Rectal smooth muscle tissue (tissue), 1 donor: ENCODE results near the gene VGF.
"Not testable (repeated sequence)": the region's sequence is repeated elsewhere in the genome, so short reads cannot be mapped to it uniquely, and the experiment has no call there.

Experiments
- H3K27ac ChIP-seq: one replicate; pipeline ENCODE4 v1.7.0; 2013; ENCODE audit warnings: low read depth, low read length, inconsistent platforms
- H3K27me3 ChIP-seq: one replicate; pipeline ENCODE4 v1.7.0; 2013; ENCODE audit warnings: low read length; ENCODE audit not compliant: control insufficient read depth, insufficient read depth
- H3K36me3 ChIP-seq: one replicate; pipeline ENCODE4 v1.7.0; 2013; ENCODE audit warnings: low read length; ENCODE audit not compliant: control insufficient read depth, insufficient read depth
- H3K4me1 ChIP-seq: one replicate; pipeline ENCODE4 v1.7.0; 2013; ENCODE audit warnings: low read length; ENCODE audit not compliant: control insufficient read depth, insufficient read depth
- H3K4me3 ChIP-seq: one replicate; pipeline ENCODE4 v1.7.0; 2013; ENCODE audit warnings: low read length
- H3K9ac ChIP-seq: one replicate; pipeline ENCODE4 v1.7.0; 2013; ENCODE audit warnings: low read length

VGF gene

GRCh38 chr7:101200862-101201599, 35.7 kb upstream of the VGF start, which contains the start of gene MOGAT3:
Gene MOGAT3, minus strand, starts transcription at chr7:101201036. Its CDS starts 182 bp downstream, at chr7:101200854.
- Histone ChIP-seq H3K36me3 (no peaks in the 10 kb centered on the region), H3K9ac (no peak within 1 kb of the TSS), H3K27ac (no peak within 1 kb of the TSS), H3K4me1 (no peaks in the 10 kb centered on the region), H3K27me3 (peaks cover 8% of the 10 kb centered on the region), H3K4me3 (peak within 1 kb of the TSS; percentile 48)

DNA sequence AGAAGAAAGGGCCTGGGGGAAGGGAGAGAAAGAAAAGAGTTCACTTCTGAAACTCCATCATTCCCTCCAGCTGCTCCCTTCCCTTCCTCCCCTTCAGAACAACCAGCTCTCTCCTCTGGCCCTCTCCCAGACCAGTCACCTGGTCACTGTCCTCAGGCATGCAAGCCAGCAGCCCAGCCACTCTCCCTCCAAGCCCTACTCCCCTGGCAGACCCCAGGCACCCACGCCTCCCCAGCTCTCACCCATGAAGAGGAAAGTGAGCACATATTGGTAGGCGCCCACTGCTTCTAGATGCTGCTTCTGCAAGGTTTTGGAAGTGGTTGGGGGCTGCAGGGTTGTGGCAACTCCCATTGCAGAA, 35.1 kb upstream of the VGF start:
- Histone ChIP-seq H3K9ac (no peak overlapping the region), H3K27me3 (peaks cover 8% of the 10 kb centered on the region), H3K36me3 (no peaks in the 10 kb centered on the region), H3K4me3 (peak overlapping the region; percentile 48), H3K27ac (no peak overlapping the region), H3K4me1 (no peaks in the 10 kb centered on the region)

- not testable (repeated sequence) for H3K36me3 ChIP-seq, H3K9ac ChIP-seq, H3K4me3 ChIP-seq, H3K4me1 ChIP-seq, H3K27me3 ChIP-seq, H3K27ac ChIP-seq
These were observed 34.2 kb upstream of the VGF start for GRCh38 chr7:101199522-101199921.

DNA sequence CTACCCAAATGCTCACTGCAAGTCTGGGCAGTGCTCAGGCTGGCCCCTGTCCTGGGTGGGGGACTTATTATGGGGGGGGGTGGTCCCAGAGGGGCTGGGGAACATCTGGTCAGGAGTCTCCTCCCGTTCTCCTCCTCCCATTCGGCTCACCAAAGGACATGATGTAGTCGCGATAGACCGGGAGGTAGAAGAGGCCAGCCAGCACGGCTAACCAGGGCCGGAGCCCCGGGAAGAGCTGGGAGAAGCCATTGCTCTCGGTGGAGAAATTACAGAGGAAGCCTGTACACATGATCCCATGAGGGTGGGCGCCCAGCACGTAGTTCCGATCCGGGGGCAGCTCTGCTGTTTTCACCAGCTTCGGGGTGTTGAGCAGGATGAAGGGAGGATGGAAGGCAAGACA, 33.1 kb upstream of the VGF start:
- Histone ChIP-seq H3K27me3 (peaks cover 8% of the 10 kb centered on the region), H3K27ac (no peak overlapping the region), H3K4me3 (no peak overlapping the region), H3K4me1 (no peaks in the 10 kb centered on the region), H3K36me3 (no peaks in the 10 kb centered on the region), H3K9ac (no peak overlapping the region)

DNA sequence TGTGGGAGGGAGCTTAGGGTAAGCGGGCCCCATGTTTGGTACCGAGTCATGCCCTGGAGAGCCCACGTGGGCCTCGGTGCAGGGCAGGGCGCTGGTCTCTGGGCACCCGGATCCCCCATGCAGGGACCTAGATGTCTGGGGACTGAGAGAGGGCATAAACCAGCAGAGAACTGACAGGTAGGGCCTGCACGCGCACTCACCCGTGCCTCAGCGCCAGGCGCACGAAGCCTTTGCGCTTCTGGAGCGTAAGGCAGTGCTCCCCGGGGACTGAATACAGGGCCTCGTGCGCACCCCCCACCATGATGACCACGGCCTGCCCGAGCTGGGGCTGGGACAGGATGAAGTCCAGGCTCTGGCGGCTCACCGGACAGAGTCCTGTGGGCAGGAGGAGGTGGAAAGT, 32.6 kb upstream of the VGF start:
- Histone ChIP-seq H3K27me3 (peaks cover 8% of the 10 kb centered on the region), H3K4me3 (no peak overlapping the region), H3K36me3 (no peaks in the 10 kb centered on the region), H3K9ac (no peak overlapping the region), H3K27ac (no peak overlapping the region), H3K4me1 (no peaks in the 10 kb centered on the region)

DNA sequence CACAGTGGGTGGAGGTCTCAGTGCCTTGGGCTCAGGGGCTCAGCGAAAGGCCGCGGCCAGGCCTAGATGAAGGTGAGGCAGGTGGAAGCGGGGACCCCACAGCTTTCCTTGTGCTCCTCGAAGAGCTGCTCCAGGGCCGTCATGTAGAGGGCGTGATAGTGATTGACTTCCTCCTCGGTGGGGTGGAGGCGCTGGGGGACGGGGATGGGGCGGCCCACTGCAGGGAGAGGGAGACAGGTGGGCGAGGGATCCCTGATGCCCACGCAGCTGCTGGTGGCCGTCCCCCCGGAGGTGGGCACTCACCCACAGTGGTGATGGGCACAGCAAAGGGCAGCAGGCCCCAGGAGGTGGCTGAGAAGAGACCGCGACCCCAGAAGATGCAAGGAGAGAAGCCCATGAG, 30.5 kb upstream of the VGF start:
- Histone ChIP-seq H3K9ac (no peak overlapping the region), H3K4me1 (no peaks in the 10 kb centered on the region), H3K36me3 (no peaks in the 10 kb centered on the region), H3K4me3 (no peak overlapping the region), H3K27me3 (peaks cover 6% of the 10 kb centered on the region), H3K27ac (no peak overlapping the region)

DNA sequence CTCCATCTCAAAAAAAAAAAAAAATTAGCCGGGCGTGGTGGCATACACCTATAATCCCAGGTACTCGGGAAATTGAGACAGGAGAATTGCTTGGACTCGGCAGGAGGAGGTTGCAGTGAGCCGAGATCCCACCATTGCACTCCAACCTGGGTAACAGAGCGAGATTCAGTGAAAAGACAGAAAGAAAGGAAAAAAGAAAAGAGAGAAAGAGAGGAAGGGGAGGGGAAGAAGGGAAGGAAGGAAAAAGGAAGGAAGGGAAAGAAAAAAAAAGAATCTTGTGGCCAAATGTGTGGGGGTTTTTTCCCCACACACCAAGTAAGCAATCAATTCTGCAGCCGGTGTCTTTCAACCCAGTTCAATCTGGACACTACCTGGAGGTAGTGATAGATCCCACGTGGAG, 23.7 kb upstream of the VGF start:
- Histone ChIP-seq H3K9ac (no peak overlapping the region), H3K27ac (no peak overlapping the region), H3K36me3 (no peaks in the 10 kb centered on the region), H3K4me3 (no peak overlapping the region), H3K27me3 (no peaks in the 10 kb centered on the region), H3K4me1 (no peaks in the 10 kb centered on the region)

- H3K9ac ChIP-seq, result no peak overlapping the region
- no peaks in the 10 kb centered on the region for H3K36me3 ChIP-seq
- H3K27me3 ChIP-seq, result no peaks in the 10 kb centered on the region
- no peaks in the 10 kb centered on the region for H3K4me1 ChIP-seq
- H3K27ac ChIP-seq, result no peak overlapping the region
- no peak overlapping the region for H3K4me3 ChIP-seq
These were observed 21.6 kb upstream of the VGF start for GRCh38 chr7:101186844-101187428.

GRCh38 chr7:101186194-101186593, 20.8 kb upstream of the VGF start:
- H3K36me3 ChIP-seq, result no peaks in the 10 kb centered on the region
- no peak overlapping the region for H3K4me3 ChIP-seq
- H3K4me1 ChIP-seq, result no peaks in the 10 kb centered on the region
- no peak overlapping the region for H3K9ac ChIP-seq
- H3K27ac ChIP-seq, result no peak overlapping the region
- no peaks in the 10 kb centered on the region for H3K27me3 ChIP-seq

GRCh38 chr7:101185258-101185839, 20.0 kb upstream of the VGF start:
- no peak overlapping the region for H3K4me3 ChIP-seq
- no peak overlapping the region for H3K27ac ChIP-seq
- H3K4me1 ChIP-seq, result no peaks in the 10 kb centered on the region
- H3K27me3 ChIP-seq, result peaks cover 5% of the 10 kb centered on the region
- H3K36me3 ChIP-seq, result no peaks in the 10 kb centered on the region
- no peak overlapping the region for H3K9ac ChIP-seq

DNA sequence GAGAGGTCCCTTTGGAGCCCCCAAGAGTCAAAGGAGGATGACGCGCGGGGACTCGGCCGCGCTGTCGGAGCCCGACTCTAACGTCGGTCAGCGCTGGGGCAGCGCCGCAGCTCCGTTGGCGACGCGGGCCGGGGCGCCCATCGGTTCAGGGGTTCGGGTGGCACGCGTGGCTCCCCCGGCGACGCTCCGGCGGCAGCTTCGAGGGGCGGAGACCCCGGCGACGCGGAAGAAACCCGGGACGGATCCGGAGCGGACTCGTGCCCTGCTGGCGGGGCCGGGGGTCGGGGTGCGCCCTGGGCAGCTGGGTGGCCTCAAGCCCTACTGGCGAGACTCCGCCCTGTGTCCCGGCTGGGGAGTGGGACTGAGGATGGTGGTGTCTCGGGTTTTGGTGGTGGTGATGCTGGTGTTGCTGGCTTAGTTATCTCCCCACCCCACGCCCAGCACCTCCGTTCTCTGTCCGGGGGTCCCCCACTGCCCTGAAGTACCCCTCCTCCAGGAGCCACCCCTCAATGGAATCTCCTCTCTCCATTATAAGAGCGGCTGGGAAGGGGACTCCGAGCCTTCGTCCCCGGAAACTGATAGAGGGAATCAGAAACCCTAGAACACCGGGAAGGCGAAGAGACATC, 14.9 kb upstream of the VGF start, which contains the start of gene NAT16:
Gene NAT16 (minus strand): TSS at position 164 of the 626 bp plus-strand sequence. CDS start 5,486 bp downstream, outside the sequence.
- H3K4me1 ChIP-seq, result no peaks in the 10 kb centered on the region
- peaks cover 27% of the 10 kb centered on the region for H3K27me3 ChIP-seq
- H3K27ac ChIP-seq, result no peak within 1 kb of the TSS
- H3K4me3 ChIP-seq, result no peak within 1 kb of the TSS
- H3K36me3 ChIP-seq, result no peaks in the 10 kb centered on the region
- H3K9ac ChIP-seq, result no peak within 1 kb of the TSS

DNA sequence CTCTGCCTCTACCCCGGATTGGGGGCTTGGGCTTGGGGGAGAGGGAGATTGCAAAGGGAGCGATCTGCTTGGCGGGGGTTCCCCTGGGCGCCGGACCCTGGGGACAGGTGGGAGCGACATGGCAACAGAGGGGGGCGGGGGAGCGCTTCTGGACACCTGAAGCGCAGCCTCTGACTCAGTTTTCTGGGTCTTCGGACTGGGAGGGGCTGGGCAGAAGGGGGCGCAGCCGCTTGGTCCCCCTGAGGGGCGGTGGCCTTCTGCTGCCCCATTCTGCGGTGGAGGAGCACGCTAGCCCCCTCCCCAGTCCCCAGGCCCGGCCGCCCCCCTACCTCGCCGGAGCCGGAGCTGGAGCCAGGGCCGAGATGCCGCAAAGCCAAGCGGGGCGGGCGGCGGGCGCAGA, 14.3 kb upstream of the VGF start:
- Histone ChIP-seq H3K4me3 (no peak overlapping the region), H3K4me1 (no peaks in the 10 kb centered on the region), H3K27ac (no peak overlapping the region), H3K27me3 (peaks cover 28% of the 10 kb centered on the region), H3K36me3 (no peaks in the 10 kb centered on the region), H3K9ac (no peak overlapping the region)
